Eye (tissue), 1 donor: ENCODE results near the gene SCRT2.
A peak's percentile ranks its signal among the peaks of the same experiment; 100 is the strongest.
"Not testable (repeated sequence)": the region's sequence is repeated elsewhere in the genome, so short reads cannot be mapped to it uniquely, and the experiment has no call there.

Experiments used
- DNase-seq: peaks from one replicate; pipeline ENCODE4 v3.0.0-alpha.2; 2015

The SCRT2 gene

GRCh38 chr20:675453-676314 lies at the start of gene SCRT2:
Gene SCRT2, minus strand, starts transcription at chr20:675802. Its CDS starts 201 bp downstream, at chr20:675601.
- peak; percentile 94 for DNase-seq

GRCh38 chr20:724797-725196 lies 49.2 kb upstream of the SCRT2 start:
- not testable (repeated sequence) for DNase-seq

GRCh38 chr20:723756-724155 lies 48.2 kb upstream of the SCRT2 start:
- no peak for DNase-seq

GRCh38 chr20:722822-723644 lies 47.4 kb upstream of the SCRT2 start:
- no peak for DNase-seq

- no peak for DNase-seq
Measured at GRCh38 chr20:721876-722275, 46.3 kb upstream of the SCRT2 start.

- DNase-seq = peak; percentile 78
Measured at GRCh38 chr20:719816-720215, 44.2 kb upstream of the SCRT2 start.

GRCh38 chr20:719068-719467 lies 43.5 kb upstream of the SCRT2 start:
- no peak for DNase-seq

GRCh38 chr20:717832-718231 lies 42.2 kb upstream of the SCRT2 start:
- no peak for DNase-seq

- no peak for DNase-seq
Measured at GRCh38 chr20:717271-717670, 41.7 kb upstream of the SCRT2 start.

- no peak for DNase-seq
Measured at GRCh38 chr20:714453-714852, 38.9 kb upstream of the SCRT2 start.

- DNase-seq = no peak
Measured at GRCh38 chr20:711576-711975, 36.0 kb upstream of the SCRT2 start.

GRCh38 chr20:710780-711450 lies 35.3 kb upstream of the SCRT2 start:
- no peak for DNase-seq

- DNase-seq = peak; percentile 81
Measured at GRCh38 chr20:709991-710779, 34.6 kb upstream of the SCRT2 start.

GRCh38 chr20:709423-709822 lies 33.8 kb upstream of the SCRT2 start:
- peak; percentile 76 for DNase-seq

GRCh38 chr20:708956-709355 lies 33.4 kb upstream of the SCRT2 start:
- no peak for DNase-seq

- DNase-seq = no peak
Measured at GRCh38 chr20:707451-708110, 32.0 kb upstream of the SCRT2 start.

- DNase-seq = no peak
Measured at GRCh38 chr20:706366-706885, 30.8 kb upstream of the SCRT2 start.

- no peak for DNase-seq
Measured at GRCh38 chr20:704726-705125, 29.1 kb upstream of the SCRT2 start.

GRCh38 chr20:703426-703825 lies 27.8 kb upstream of the SCRT2 start:
- no peak for DNase-seq

- DNase-seq = no peak
Measured at GRCh38 chr20:703006-703405, 27.4 kb upstream of the SCRT2 start.

- no peak for DNase-seq
Measured at GRCh38 chr20:701401-702129, 26.0 kb upstream of the SCRT2 start.
